ENCODE data around the gene ETV1.
A peak's percentile ranks its signal among the peaks of the same experiment; 100 is the strongest.

ETV1 gene

GRCh38 chr7:13879994-13880686 lies 109.3 kb downstream of the ETV1 start:
- DNase-seq (ENCODE audit: low spot score), result peak; percentile 67

- no peak for DNase-seq (ENCODE audit: low spot score)
These were observed 110.3 kb downstream of the ETV1 start for GRCh38 chr7:13879143-13879542.

GRCh38 chr7:13878154-13878553 lies 111.3 kb downstream of the ETV1 start:
- no peak for DNase-seq (ENCODE audit: low spot score)

DNA sequence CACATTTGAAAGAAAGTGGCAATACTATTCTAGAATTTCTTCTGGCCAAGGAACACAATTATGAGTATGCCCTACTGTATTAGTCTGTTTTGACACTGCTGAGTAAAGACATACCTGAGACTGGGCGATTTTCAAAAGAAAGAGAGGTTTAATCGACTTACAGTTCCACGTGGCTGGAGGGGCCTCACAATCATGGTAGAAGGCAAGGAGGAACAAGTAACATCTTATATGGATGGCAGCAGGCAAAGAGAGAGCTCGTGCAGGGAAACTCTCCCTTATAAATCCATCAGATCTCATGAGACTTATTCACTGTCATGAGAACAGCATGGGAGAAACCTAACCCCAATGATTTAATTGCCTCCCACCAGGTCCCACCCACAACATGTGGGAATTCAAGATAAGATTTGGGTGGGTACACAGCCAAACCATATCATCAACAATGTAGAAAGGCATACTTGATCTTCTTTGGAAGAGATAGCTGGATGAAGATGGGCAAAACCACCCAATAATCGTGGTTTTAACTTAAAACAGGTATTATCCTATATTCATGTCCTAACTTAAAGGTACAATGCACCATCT lies 113.9 kb downstream of the ETV1 start:
- DNase-seq (ENCODE audit: low spot score), result no peak

GRCh38 chr7:13874783-13875182 lies 114.7 kb downstream of the ETV1 start:
- peak; percentile 40 for DNase-seq (ENCODE audit: low spot score)

DNA sequence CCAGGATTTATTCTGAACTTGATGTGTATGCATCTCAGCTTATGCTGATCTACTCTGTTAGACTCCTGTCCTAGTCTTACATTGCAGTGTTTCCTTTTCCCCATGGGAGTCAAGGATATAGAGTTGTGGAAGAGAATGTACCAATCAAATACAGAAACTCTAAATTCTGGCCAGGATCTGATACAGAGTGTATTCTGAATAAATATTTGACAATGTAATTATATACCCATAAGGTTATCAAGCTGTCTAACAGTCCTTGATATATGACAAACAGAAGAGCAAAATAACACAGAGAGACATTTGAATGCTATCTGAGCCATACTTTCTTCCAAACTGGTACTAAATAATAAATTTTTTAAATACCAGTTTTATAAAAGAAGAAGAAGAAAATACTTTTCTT lies 116.8 kb downstream of the ETV1 start:
- DNase-seq (ENCODE audit: low spot score), result no peak

GRCh38 chr7:13871008-13871407 lies 118.5 kb downstream of the ETV1 start:
- no peak for DNase-seq (ENCODE audit: low spot score)

DNA sequence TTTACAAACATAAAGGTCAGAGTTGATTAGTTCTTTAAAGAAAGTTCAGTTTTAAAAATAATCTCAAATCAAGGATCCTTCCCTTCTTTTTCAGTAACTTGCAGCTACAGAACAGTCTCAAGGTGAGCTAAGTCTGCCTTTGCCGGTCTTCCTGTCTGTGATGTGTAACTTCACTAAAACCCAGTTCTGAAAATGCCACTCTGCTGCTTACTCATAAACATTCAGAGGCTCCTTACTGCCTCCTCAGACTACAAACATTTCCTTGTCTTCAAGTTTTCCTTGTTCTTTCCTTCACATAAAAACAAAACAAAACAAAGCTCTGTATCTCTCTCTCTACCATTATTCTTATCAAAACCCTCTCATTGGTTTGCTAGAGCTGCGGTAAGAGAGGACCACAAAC lies 128.7 kb downstream of the ETV1 start:
- no peak for DNase-seq (ENCODE audit: low spot score)

DNA sequence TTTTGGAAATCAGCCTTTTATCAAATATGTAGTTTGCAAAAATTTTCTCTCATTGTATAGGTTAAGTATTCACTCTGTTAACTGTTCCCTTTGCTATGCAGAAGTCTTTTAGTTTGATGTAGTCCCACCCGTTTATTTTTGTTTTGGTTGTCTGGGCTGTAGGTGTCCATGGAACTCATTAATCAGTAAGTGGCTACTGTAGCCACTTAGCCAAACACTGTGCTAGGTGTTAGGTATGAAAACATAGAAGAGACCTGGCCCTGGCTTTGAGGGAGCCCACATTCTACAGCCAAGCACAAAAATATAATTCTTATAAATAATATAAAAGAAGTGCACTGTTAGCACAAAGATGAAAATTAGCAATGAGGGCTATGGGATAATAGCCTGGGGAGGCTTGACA lies 133.5 kb downstream of the ETV1 start:
- DNase-seq (ENCODE audit: low spot score), result no peak

- no peak for DNase-seq (ENCODE audit: low spot score)
These were observed 137.0 kb downstream of the ETV1 start for GRCh38 chr7:13852281-13852968.

- no peak for DNase-seq (ENCODE audit: low spot score)
These were observed 137.7 kb downstream of the ETV1 start for GRCh38 chr7:13851736-13852135.

DNA sequence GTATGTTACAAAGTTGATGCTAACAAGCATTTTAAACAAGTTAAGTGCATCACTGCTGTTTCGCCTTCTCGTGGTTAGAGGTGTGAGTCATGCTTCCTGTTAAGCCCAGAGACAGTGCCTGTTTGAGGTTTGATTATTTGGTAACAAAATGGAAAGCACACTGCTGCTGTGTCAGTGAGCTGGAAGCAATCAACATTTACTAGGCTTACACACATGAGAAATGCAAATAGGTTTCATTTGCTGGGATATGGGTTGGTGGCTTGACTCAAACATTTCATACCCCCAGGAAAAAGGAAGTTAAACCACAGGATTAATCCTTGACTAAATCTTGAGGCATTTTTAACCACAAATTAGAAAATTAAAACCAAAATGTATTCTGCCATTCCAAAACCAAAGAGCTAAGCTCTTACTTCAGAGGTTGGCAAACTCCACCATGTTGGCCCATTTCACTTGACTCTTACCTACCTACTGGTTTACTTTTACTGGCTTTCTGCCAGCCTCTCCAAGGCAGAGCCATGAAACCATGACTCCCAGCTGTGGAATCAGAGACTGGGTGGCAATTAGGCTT lies 139.2 kb downstream of the ETV1 start:
- DNase-seq (ENCODE audit: low spot score), result peak; percentile 87

GRCh38 chr7:13849163-13849892 lies 140.1 kb downstream of the ETV1 start:
- DNase-seq (ENCODE audit: low spot score), result no peak

DNA sequence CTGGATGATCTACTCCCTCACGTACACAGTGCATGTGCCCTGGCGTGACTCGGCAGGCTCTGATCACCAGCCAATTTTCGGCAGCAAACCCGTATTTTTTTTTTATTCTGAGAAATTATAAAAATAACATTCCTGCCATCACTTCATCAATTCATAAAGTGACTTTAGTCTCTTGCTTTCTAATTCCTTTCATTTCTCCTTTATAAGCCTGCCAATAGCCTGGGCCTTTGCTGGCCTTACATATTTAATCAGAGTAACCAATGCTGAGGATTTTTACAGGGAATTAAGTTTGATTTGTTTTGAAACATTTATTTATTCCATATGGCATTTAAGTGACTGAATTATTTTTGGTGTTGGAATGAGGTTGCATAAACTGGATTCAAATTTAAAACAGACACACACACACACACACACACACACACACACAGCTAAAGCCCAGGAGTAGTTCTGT lies 140.8 kb downstream of the ETV1 start:
- DNase-seq (ENCODE audit: low spot score), result no peak

- DNase-seq (ENCODE audit: low spot score), result no peak
These were observed 143.1 kb downstream of the ETV1 start for GRCh38 chr7:13846386-13846785.

DNA sequence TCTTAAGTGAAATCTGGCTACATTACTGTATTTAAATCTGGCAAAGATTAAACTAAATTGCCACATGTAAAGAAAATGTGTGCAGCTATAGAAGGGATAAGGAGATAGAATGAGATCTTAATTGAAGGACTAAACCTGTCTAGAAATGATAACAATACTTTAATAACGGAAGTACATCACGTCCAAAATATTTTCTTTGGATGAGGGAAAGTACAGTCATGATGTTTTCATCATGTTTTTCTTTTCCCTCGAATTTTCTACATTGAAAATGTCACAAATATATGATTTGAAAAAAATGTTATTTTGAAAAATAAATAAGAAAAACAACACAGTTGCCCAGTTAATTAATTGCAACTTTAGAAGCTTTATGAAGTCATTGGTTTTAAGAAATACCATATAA lies 143.9 kb downstream of the ETV1 start:
- no peak for DNase-seq (ENCODE audit: low spot score)

- no peak for DNase-seq (ENCODE audit: low spot score)
These were observed 144.5 kb downstream of the ETV1 start for GRCh38 chr7:13844954-13845353.

- DNase-seq (ENCODE audit: low spot score), result no peak
These were observed 148.2 kb downstream of the ETV1 start for GRCh38 chr7:13841284-13841683.
